T-cell (primary cell): ENCODE measurements around the gene RPL10A. TPM values are rescaled to one million over a fixed set of nuclear protein-coding genes. Genes with fewer than 3 reads are reported as not detected.
A peak's percentile ranks its signal among the peaks of the same experiment; 100 is the strongest.

ENCODE experiments used
- ATAC-seq, 4 experiments: fragments of 200-7000 bp in 3 of 4; fragments of 150-1000 bp in 1 of 4; cut with Tn5 transposase; replicated peaks in 1 of 4; 1 replicate in 3 of 4; 2 replicates in 1 of 4; pipeline ENCODE4 v1.10.0; 2021; ENCODE audit warnings: moderate library complexity in 3 of 4, mild to moderate bottlenecking in 2 of 4, moderate number of reproducible peaks in 1 of 4
- CTCF ChIA-PET, 2 donors: fragments of 300-600 bp; sonication (Branson Sonifier 250); formaldehyde crosslinking; loops; one replicate each; lab custom pipeline; 2022; ENCODE audit warnings: antibody characterized with exemption in 2 of 2; lab: Charles Lee
- POLR2A ChIA-PET, 2 donors: fragments of 300-600 bp; sonication (Branson Sonifier 250); formaldehyde crosslinking; loops; one replicate each; lab custom pipeline; 2022; ENCODE audit warnings: antibody characterized with exemption in 2 of 2; lab: Charles Lee
- DNase-seq, 35 experiments: peaks; one replicate each; pipeline versions ENCODE4 v3.0.0 to v3.0.0-alpha.2; 2013 to 2023
- H3K27ac ChIP-seq: one replicate; pipeline ENCODE4 v1.5.1; 2013; ENCODE audit warnings: low read length
- H3K27me3 ChIP-seq, 2 experiments: replicated peaks in 1 of 2; 1 replicate in 1 of 2; 2 replicates in 1 of 2; pipeline versions ENCODE4 v1.6.1 to v1.7.0; 2013; ENCODE audit warnings: low read length in 1 of 2, mixed read lengths in 1 of 2; ENCODE audit not compliant: control insufficient read depth in 2 of 2, insufficient read depth in 2 of 2; ENCODE audit errors: extremely low read depth in 1 of 2
- H3K36me3 ChIP-seq, 2 donors: 1 replicate in 1 of 2; 2 replicates in 1 of 2; pipeline versions ENCODE4 v1.6.1 to v1.7.0; 2013; ENCODE audit warnings: low read length in 1 of 2; ENCODE audit not compliant: control insufficient read depth in 2 of 2, insufficient read depth in 1 of 2; ENCODE audit errors: extremely low read depth in 1 of 2
- H3K4me1 ChIP-seq, 2 experiments: 1 replicate in 1 of 2; 2 replicates in 1 of 2; pipeline versions ENCODE4 v1.6.1 to v1.7.0; 2013; ENCODE audit warnings: low read length in 2 of 2, mixed read lengths in 1 of 2; ENCODE audit not compliant: insufficient read depth in 2 of 2, control insufficient read depth in 1 of 2; ENCODE audit errors: extremely low read depth in 1 of 2
- H3K4me3 ChIP-seq, 2 donors: 1 replicate in 1 of 2; 2 replicates in 1 of 2; pipeline versions ENCODE4 v1.5.1 to v1.7.0; 2013; ENCODE audit warnings: mild to moderate bottlenecking in 2 of 2, low read length in 1 of 2, moderate library complexity in 1 of 2; ENCODE audit not compliant: control insufficient read depth in 1 of 2; ENCODE audit errors: extremely low read depth in 1 of 2
- H3K9me3 ChIP-seq: 2 replicates; pipeline ENCODE4 v1.7.0; 2013
- H3K27ac Mint-ChIP-seq, 2 donors: one replicate each; pipeline ENCODE4 v1.8.0; 2020 to 2021; ENCODE audit warnings: mild to moderate bottlenecking in 2 of 2, mixed read lengths in 2 of 2
- H3K27me3 Mint-ChIP-seq, 2 donors: one replicate each; pipeline ENCODE4 v1.8.0; 2021 to 2022; ENCODE audit warnings: mixed read lengths in 2 of 2
- H3K36me3 Mint-ChIP-seq: one replicate; pipeline ENCODE4 v1.8.0; 2021; ENCODE audit warnings: mixed read lengths
- H3K4me1 Mint-ChIP-seq, 3 donors: one replicate each; pipeline ENCODE4 v1.8.0; 2020 to 2022; ENCODE audit warnings: mixed read lengths in 3 of 3, mild to moderate bottlenecking in 1 of 3
- H3K4me3 Mint-ChIP-seq, 3 donors: one replicate each; pipeline ENCODE4 v1.8.0; 2020 to 2022; ENCODE audit warnings: mild to moderate bottlenecking in 3 of 3, mixed read lengths in 3 of 3, moderate library complexity in 3 of 3
- H3K9me3 Mint-ChIP-seq, 3 donors: one replicate each; pipeline ENCODE4 v1.8.0; 2020 to 2022; ENCODE audit warnings: mixed read lengths in 3 of 3
- WGBS: methylation state at CpG from one replicate; pipeline ENCODE4 v1.1.5; 2013; ENCODE audit warnings: missing lambda C conversion rate; ENCODE audit not compliant: insufficient coverage; 5-methylcytosine and 5-hydroxymethylcytosine counted together
- total RNA-seq, 35 experiments: library from RNA in 6 of 35; stranded (reverse) in 6 of 35; fragments of 120-200 nt in 1 of 35; gene quantifications; one replicate each; pipeline versions ENCODE4 v1.2.1 to v1.2.4 and lab custom pipeline; 2013 to 2026

RPL10A gene
- total RNA-seq, 5 donors from 2014 or later (not counting 1 experiment from before 2014, with no cell fraction given), result 1,890 to 2,203 (median 2,081) TPM

GRCh38 chr6:35471836-35472345 is 3.7 kb downstream of the RPL10A start:
- Mint-ChIP-seq H3K4me1 (peaks cover 35 to 42% (median 40%) of the 10 kb centered on the region in 3 donors), H3K4me3 (no peak overlapping the region), H3K27me3 (no peaks in the 10 kb centered on the region), H3K36me3 (peaks cover 25% of the 10 kb centered on the region), H3K27ac (peak overlapping the region; percentile 51 to 98), H3K9me3 (no peaks in the 10 kb centered on the region)
- no peak for ATAC-seq
- Histone ChIP-seq H3K4me1 (peaks cover 5 to 46% of the 10 kb centered on the region in 2 experiments), H3K36me3 (peaks cover 9 to 39% of the 10 kb centered on the region in 2 donors), H3K4me3 (no peak overlapping the region), H3K9me3 (no peaks in the 10 kb centered on the region), H3K27ac (no peak overlapping the region), H3K27me3 (no peaks in the 10 kb centered on the region)
- POLR2A ChIA-PET, result interaction anchor here in 1 of 2 donors (0.7 kb wide), 1 partner anchor 9 kb away, joined by 3 read pairs; no protein-coding TSS in a partner anchor
- 76% methylated on average over 2 of the region's 8 CpGs for WGBS
- DNase-seq, result no peak
- CTCF ChIA-PET, result interaction anchor here (0.5 to 1.3 kb wide), 3 partner anchors 27 to 264 kb away, joined by 3 to 4 read pairs (median 3); no protein-coding TSS in a partner anchor

GRCh38 chr6:35473075-35473849 is 5.1 kb downstream of the RPL10A start:
- H3K4me3 Mint-ChIP-seq, result no peak overlapping the region
- 100% methylated on average over 3 of the region's 9 CpGs for WGBS
- H3K9me3 Mint-ChIP-seq, result no peaks in the 10 kb centered on the region
- ATAC-seq (no peak), DNase-seq (no peak)
- H3K9me3 ChIP-seq, result no peaks in the 10 kb centered on the region
- H3K36me3 ChIP-seq, result peaks cover 9 to 39% of the 10 kb centered on the region in 2 donors
- H3K27ac Mint-ChIP-seq, result no peak overlapping the region
- POLR2A ChIA-PET, result interaction anchor here (0.5 to 0.6 kb wide), 4 partner anchors 94 to 974 kb away, joined by 3 to 7 read pairs (median 5); partner anchors contain the start of gene PPARD (in 1 of the 2)
- H3K27me3 Mint-ChIP-seq, result no peaks in the 10 kb centered on the region
- H3K4me1 Mint-ChIP-seq, result peaks cover 23 to 33% (median 33%) of the 10 kb centered on the region in 3 donors
- CTCF ChIA-PET, result interaction anchor here (0.6 kb wide), 2 partner anchors 151 to 1107 kb away, joined by 3 to 6 read pairs; no protein-coding TSS in a partner anchor
- H3K36me3 Mint-ChIP-seq, result peaks cover 25% of the 10 kb centered on the region
- H3K27me3 ChIP-seq, result no peaks in the 10 kb centered on the region
- H3K4me3 ChIP-seq, result no peak overlapping the region
- peaks cover 5 to 38% of the 10 kb centered on the region in 2 experiments for H3K4me1 ChIP-seq
- no peak overlapping the region for H3K27ac ChIP-seq

GRCh38 chr6:35473850-35474130 is 5.6 kb downstream of the RPL10A start:
- ATAC-seq (no peak), DNase-seq (no peak)
- peaks cover 9 to 39% of the 10 kb centered on the region in 2 donors for H3K36me3 ChIP-seq
- H3K4me1 Mint-ChIP-seq, result peaks cover 23 to 33% (median 33%) of the 10 kb centered on the region in 3 donors
- H3K27me3 ChIP-seq, result no peaks in the 10 kb centered on the region
- no peaks in the 10 kb centered on the region for H3K9me3 ChIP-seq
- ChIA-PET POLR2A (interaction anchor here in 1 of 2 donors (0.6 kb wide), 1 partner anchor 168 kb away, joined by 7 read pairs; no protein-coding TSS in a partner anchor), CTCF (interaction anchor here (0.6 kb wide), 2 partner anchors 150 to 1106 kb away, joined by 3 to 6 read pairs; no protein-coding TSS in a partner anchor)
- H3K4me3 Mint-ChIP-seq, result no peak overlapping the region
- H3K4me1 ChIP-seq, result peaks cover 5 to 34% of the 10 kb centered on the region in 2 experiments
- H3K36me3 Mint-ChIP-seq, result peaks cover 25% of the 10 kb centered on the region
- no peaks in the 10 kb centered on the region for H3K27me3 Mint-ChIP-seq
- H3K4me3 ChIP-seq, result no peak overlapping the region
- H3K27ac Mint-ChIP-seq, result no peak overlapping the region
- H3K9me3 Mint-ChIP-seq, result no peaks in the 10 kb centered on the region
- H3K27ac ChIP-seq, result no peak overlapping the region

- Mint-ChIP-seq H3K4me1 (peaks cover 19 to 31% (median 31%) of the 10 kb centered on the region in 3 donors), H3K36me3 (peaks cover 23% of the 10 kb centered on the region), H3K27me3 (no peaks in the 10 kb centered on the region), H3K9me3 (no peaks in the 10 kb centered on the region), H3K27ac (no peak overlapping the region), H3K4me3 (no peak overlapping the region)
- H3K4me1 ChIP-seq, result peaks cover 5 to 28% of the 10 kb centered on the region in 2 experiments
- H3K4me3 ChIP-seq, result no peak overlapping the region
- ChIA-PET POLR2A (interaction anchor here in 1 of 2 donors (0.6 kb wide), 1 partner anchor 168 kb away, joined by 7 read pairs; no protein-coding TSS in a partner anchor), CTCF (interaction anchor here in 1 of 2 donors (0.6 kb wide), 1 partner anchor 149 kb away, joined by 6 read pairs; no protein-coding TSS in a partner anchor)
- H3K9me3 ChIP-seq, result no peaks in the 10 kb centered on the region
- 92% methylated on average over 6 of the region's 14 CpGs for WGBS
- H3K27me3 ChIP-seq, result no peaks in the 10 kb centered on the region
- no peak overlapping the region for H3K27ac ChIP-seq
- ATAC-seq (peak in 2 of 4 experiments; percentile 8 to 25), DNase-seq (no peak)
- H3K36me3 ChIP-seq, result peaks cover 9 to 39% of the 10 kb centered on the region in 2 donors
Measured at GRCh38 chr6:35474131-35474941, 6.1 kb downstream of the RPL10A start.

GRCh38 chr6:35474942-35475570 is 6.9 kb downstream of the RPL10A start:
- Histone ChIP-seq H3K27me3 (no peaks in the 10 kb centered on the region), H3K9me3 (no peaks in the 10 kb centered on the region), H3K36me3 (peaks cover 3 to 32% of the 10 kb centered on the region in 2 donors), H3K4me1 (peaks cover 0 to 21% of the 10 kb centered on the region in 2 experiments), H3K4me3 (no peak overlapping the region), H3K27ac (no peak overlapping the region)
- Mint-ChIP-seq H3K27ac (no peak overlapping the region), H3K36me3 (peaks cover 16% of the 10 kb centered on the region), H3K27me3 (no peaks in the 10 kb centered on the region), H3K4me3 (no peak overlapping the region), H3K9me3 (no peaks in the 10 kb centered on the region), H3K4me1 (peaks cover 12 to 24% (median 24%) of the 10 kb centered on the region in 3 donors)
- ChIA-PET CTCF (no interaction called here), POLR2A (no interaction called here)
- 94% methylated on average over 14 of the region's 20 CpGs for WGBS
- DNase-seq (no peak), ATAC-seq (peak in 2 of 4 experiments; percentile 5 to 11)
